ENCODE data around the gene CFAP410. TPM values are rescaled to one million over a fixed set of nuclear protein-coding genes. Genes with fewer than 3 reads are reported as not detected.

The CFAP410 gene
- total RNA-seq, result 10 to 100 TPM; 62.5 to 71.3 TPM

DNA sequence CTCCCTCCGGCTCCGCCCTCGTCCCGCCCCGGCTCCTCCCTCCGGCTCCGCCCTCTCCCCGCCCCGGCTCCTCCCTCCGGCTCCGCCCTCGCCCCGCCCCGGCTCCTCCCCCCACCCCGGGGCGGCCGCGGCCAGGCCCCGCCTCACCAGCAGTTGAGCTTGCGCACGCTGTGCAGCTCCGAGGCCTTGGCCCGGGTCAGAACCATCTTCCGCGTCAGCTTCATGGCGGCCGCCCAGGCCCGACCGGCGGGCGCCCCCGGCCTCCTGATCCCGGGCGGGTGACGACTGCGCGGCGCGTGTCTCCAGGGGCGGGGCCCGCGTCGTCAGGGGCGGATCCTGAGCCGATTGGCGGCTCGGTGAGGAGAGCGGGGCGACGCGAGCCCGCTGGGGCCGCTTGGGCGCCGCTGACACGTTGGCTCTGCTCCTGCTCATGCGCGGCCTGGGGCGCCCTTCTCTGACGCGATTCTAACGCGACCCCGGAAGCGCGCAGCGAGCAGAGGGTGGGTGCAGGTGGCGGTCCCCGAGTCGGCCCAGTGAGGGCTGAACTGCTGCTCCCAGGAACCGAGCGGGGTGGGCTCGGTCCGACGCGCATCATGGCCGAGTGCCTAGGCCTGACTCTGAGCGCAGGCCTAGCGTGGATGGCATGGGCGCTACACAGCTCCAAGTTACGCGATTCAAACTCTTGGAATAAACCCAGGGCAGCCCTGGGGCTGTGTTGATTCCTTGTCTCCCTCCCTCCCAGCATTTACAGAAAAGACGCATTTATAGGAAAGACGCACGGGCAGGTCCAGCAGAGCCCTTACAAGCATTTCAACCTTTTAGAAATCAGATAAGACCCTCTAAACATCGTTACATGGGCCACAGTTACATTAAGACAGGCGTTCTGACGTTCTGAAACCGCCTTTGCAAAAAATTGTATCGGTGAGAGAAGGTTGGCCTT, at the start of gene CFAP410:
Gene CFAP410 (minus strand): TSS at position 420 of the 940 bp plus-strand sequence. CDS start 196 bp downstream, at position 224.
- TF ChIP-seq, protein P1, sequence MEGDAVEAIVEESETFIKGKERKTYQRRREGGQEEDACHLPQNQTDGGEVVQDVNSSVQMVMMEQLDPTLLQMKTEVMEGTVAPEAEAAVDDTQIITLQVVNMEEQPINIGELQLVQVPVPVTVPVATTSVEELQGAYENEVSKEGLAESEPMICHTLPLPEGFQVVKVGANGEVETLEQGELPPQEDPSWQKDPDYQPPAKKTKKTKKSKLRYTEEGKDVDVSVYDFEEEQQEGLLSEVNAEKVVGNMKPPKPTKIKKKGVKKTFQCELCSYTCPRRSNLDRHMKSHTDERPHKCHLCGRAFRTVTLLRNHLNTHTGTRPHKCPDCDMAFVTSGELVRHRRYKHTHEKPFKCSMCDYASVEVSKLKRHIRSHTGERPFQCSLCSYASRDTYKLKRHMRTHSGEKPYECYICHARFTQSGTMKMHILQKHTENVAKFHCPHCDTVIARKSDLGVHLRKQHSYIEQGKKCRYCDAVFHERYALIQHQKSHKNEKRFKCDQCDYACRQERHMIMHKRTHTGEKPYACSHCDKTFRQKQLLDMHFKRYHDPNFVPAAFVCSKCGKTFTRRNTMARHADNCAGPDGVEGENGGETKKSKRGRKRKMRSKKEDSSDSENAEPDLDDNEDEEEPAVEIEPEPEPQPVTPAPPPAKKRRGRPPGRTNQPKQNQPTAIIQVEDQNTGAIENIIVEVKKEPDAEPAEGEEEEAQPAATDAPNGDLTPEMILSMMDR (IDR thresholded peaks at IDR 0.05), result peak in 1 of 4 experiments; percentile 10
- TF ChIP-seq POLR2A (IDR thresholded peaks at IDR 0.05) (peak; percentile 79), POLR2AphosphoS5 (IDR thresholded peaks at IDR 0.05) (peak; percentile 99)
- H3K36me3 ChIP-seq, result no peaks in the 10 kb centered on the region
- DNase-seq (ENCODE audit: low spot score), result peak; percentile 87
- H3K27ac ChIP-seq, result peak within 1 kb of the TSS; percentile 94 to 98
- H3K27me3 ChIP-seq (replicated peaks; ENCODE audit: insufficient read depth), result no peaks in the 10 kb centered on the region
- H3K4me3 ChIP-seq, result peak within 1 kb of the TSS; percentile 71 to 79
- intact Hi-C loops (cut with DNase I), result no loop called here
- H3K4me1 ChIP-seq (replicated peaks), result no peaks in the 10 kb centered on the region
- no peaks in the 10 kb centered on the region for H3K9me3 ChIP-seq
- under 1% methylated on average over 61 of the region's 90 CpGs for whole genome bisulfite sequencing

DNA sequence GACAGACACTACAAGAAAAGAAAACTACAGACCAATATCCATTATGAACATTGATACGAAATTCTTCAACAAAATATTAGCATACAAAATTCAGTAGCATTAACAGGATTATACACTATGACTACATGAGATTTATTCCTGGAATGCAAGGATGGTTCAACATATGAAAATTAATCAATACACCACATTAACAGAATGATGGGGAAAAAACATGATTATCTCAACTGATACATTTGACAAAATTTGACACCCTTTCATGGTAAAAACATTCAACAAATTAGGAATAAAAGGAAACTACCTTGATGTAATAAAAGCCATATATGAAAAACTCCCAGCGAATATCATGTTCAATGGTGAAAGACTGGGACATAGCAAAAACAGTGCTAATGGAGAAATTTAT, 45.8 kb upstream of the CFAP410 start:
- H3K36me3 ChIP-seq, result no peaks in the 10 kb centered on the region
- no peaks in the 10 kb centered on the region for H3K27me3 ChIP-seq (replicated peaks; ENCODE audit: insufficient read depth)
- no peaks in the 10 kb centered on the region for H3K9me3 ChIP-seq
- TF ChIP-seq POLR2AphosphoS5 (IDR thresholded peaks at IDR 0.05) (no peak), POLR2A (IDR thresholded peaks at IDR 0.05) (no peak)
- TF ChIP-seq, protein P1 (IDR thresholded peaks at IDR 0.05), result no peak
- no peak overlapping the region for H3K4me3 ChIP-seq
- 66% methylated on average over 2 of the region's 2 CpGs for WGBS
- no peak for DNase-seq (ENCODE audit: low spot score)
- H3K27ac ChIP-seq, result no peak overlapping the region
- intact Hi-C loops (cut with DNase I), result no loop called here
- no peaks in the 10 kb centered on the region for H3K4me1 ChIP-seq (replicated peaks)

DNA sequence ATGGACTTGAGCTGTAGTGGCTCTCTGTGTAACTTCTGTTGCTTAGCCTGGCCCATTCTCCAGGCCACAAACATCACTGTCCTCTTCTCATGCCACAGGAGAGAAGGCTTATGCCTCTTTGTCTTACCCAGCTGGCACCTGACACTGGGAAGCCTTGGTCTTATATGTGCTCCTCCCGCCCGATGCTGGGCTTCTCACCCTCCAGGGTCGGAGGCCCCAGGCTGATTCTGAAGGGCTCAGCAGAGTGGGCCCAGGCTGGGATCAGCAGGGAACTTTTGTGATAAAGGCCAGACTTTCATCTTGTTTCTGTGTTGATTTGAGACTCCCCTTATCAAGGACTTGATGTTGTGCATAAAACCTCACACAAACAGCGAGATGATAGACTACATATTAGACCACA, 44.0 kb upstream of the CFAP410 start:
- Histone ChIP-seq H3K36me3 (no peaks in the 10 kb centered on the region), H3K27ac (no peak overlapping the region), H3K4me3 (no peak overlapping the region), H3K4me1 (replicated peaks) (no peaks in the 10 kb centered on the region), H3K27me3 (replicated peaks; ENCODE audit: insufficient read depth) (peaks cover 3% of the 10 kb centered on the region), H3K9me3 (no peaks in the 10 kb centered on the region)
- 82% methylated on average over 4 of the region's 4 CpGs for WGBS
- TF ChIP-seq POLR2A (IDR thresholded peaks at IDR 0.05) (no peak), POLR2AphosphoS5 (IDR thresholded peaks at IDR 0.05) (no peak)
- TF ChIP-seq, protein P1 (IDR thresholded peaks at IDR 0.05), result no peak
- no peak for DNase-seq (ENCODE audit: low spot score)
- intact Hi-C loops (cut with DNase I), result no loop called here

DNA sequence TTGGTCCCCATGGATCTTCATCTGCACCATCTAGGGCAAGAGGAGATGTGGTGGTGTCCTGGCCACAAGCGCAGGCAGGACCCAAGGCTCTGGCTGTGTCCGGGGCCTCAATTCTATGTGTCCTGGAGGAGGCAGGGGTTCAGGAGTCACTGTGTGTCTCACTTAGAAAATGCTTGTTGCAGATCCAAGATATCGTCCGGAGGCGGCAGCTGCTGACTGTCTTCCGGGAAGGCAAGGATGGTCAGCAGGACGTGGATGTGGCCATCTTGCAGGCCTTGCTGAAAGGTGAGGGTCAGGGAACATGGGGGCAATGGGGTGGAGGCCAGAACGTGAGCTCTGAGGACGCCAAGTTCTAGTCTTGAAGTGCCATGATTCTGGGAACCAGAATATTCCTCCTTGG, 43.3 kb upstream of the CFAP410 start:
- H3K9me3 ChIP-seq, result no peaks in the 10 kb centered on the region
- intact Hi-C loops (cut with DNase I), result no loop called here
- DNase-seq (ENCODE audit: low spot score), result no peak
- no peaks in the 10 kb centered on the region for H3K4me1 ChIP-seq (replicated peaks)
- no peaks in the 10 kb centered on the region for H3K36me3 ChIP-seq
- no peak overlapping the region for H3K4me3 ChIP-seq
- no peak overlapping the region for H3K27ac ChIP-seq
- peaks cover 3% of the 10 kb centered on the region for H3K27me3 ChIP-seq (replicated peaks; ENCODE audit: insufficient read depth)
- 91% methylated on average over 9 of the region's 9 CpGs for WGBS
- TF ChIP-seq, protein P1 (IDR thresholded peaks at IDR 0.05), result no peak
- TF ChIP-seq POLR2A (IDR thresholded peaks at IDR 0.05) (no peak), POLR2AphosphoS5 (IDR thresholded peaks at IDR 0.05) (no peak)

DNA sequence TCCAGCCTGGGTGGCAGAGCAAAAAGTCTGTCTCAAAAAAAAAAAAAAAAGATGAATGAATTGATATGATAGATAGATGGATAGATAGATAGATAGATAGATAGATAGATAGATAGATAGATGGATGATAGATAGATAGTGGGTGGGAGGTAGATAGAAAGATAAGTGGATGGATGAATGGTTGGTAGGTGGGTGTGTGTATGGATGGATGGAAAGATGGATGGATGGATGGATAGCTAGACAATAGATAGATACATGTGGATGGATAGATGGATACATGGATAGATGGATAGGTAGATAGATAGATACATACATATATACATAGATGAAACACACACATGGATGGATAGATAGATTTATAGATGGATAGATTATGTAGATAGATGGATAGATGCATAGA, 42.7 kb upstream of the CFAP410 start:
- Histone ChIP-seq H3K4me1 (replicated peaks) (no peaks in the 10 kb centered on the region), H3K9me3 (no peaks in the 10 kb centered on the region), H3K27ac (no peak overlapping the region), H3K36me3 (no peaks in the 10 kb centered on the region), H3K27me3 (replicated peaks; ENCODE audit: insufficient read depth) (peaks cover 3% of the 10 kb centered on the region), H3K4me3 (no peak overlapping the region)
- no peak for DNase-seq (ENCODE audit: low spot score)
- TF ChIP-seq POLR2A (IDR thresholded peaks at IDR 0.05) (no peak), POLR2AphosphoS5 (IDR thresholded peaks at IDR 0.05) (no peak)
- TF ChIP-seq, protein P1 (IDR thresholded peaks at IDR 0.05), result no peak
- intact Hi-C loops (cut with DNase I), result no loop called here

Data from prostate gland (tissue), 2 donors.